ENCODE results near the gene ZFHX3.
"Not testable (repeated sequence)": the region's sequence is repeated elsewhere in the genome, so short reads cannot be mapped to it uniquely, and the experiment has no call there.

The ZFHX3 gene

GRCh38 chr16:73021866-73022495 lies 25.9 kb downstream of the ZFHX3 start:
- no peak for DNase-seq (ENCODE audit: low spot score)

DNA sequence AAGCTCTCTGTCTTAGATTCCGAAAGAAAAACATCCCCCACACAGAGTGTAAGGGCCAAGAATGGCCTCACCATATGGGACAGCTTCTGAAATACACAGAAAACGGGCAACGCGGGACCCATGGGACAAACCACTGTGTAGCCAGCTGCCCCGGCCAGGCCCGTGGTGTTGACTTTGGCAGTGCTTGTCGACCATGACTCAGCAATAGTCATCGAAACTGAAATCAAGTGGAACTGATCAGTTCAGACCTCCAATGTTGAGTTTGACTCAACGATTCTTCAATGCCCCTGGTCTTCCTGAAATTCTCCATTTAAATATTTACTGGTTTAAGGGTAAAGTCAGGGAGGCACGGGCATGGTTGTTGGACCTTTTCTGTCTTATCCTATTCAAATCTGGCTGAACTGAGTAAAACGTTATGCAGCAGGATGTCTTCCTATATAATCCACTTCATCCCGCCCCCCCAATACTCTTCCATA lies 27.5 kb downstream of the ZFHX3 start:
- peak; percentile 40 for DNase-seq (ENCODE audit: low spot score)

GRCh38 chr16:73019457-73020362 lies 28.2 kb downstream of the ZFHX3 start:
- DNase-seq (ENCODE audit: low spot score): no peak

DNA sequence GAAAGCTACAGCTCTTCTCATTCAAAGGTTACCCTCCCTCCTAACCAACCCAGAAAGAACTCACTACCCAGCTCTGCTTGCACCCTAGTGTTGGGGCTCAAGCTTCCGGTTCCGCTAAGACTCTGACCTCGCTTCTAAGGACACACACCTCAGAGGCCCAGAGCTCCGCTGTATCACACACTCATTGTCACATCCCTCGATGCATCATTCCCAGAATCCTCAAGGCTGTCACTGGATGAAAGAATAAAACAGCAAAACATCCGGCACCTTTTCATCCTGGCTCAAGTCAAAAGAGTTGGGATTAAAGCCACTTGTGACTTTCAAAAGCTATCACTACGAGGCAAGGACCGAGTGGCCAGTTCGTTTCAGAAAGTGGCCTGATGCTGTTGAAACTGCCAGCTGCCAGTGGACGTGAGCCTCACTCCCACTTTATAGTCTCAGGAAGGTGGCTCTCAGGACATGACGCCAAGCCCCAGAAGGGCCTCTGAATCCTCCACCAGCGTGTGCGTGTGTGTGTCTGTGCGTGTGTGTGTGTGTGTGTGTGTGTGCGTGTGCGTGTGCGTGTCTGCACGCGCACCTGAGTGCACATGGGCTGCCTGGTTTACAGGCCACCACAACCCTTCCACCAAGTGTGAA lies 29.0 kb downstream of the ZFHX3 start:
- DNase-seq (ENCODE audit: low spot score): no peak

- no peak for DNase-seq (ENCODE audit: low spot score)
These were observed 30.6 kb downstream of the ZFHX3 start for GRCh38 chr16:73017321-73017720.

DNA sequence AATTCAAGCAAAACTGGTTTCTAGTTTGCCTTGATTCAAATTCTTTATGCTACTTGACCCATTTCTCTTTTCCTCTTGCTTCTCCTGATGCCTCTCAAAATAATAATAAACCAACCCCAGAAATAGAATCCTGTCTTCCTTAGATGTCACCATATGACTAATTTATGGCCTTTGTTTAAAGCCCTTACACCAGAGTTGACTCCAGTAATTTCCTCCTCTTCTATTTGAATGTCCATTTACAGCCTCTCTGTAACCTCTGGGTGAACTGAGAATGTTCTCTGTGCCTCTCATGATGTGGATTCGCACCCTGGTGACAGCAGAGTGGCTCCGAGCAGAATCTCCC lies 31.5 kb downstream of the ZFHX3 start:
- peak; percentile 60 for DNase-seq (ENCODE audit: low spot score)

DNA sequence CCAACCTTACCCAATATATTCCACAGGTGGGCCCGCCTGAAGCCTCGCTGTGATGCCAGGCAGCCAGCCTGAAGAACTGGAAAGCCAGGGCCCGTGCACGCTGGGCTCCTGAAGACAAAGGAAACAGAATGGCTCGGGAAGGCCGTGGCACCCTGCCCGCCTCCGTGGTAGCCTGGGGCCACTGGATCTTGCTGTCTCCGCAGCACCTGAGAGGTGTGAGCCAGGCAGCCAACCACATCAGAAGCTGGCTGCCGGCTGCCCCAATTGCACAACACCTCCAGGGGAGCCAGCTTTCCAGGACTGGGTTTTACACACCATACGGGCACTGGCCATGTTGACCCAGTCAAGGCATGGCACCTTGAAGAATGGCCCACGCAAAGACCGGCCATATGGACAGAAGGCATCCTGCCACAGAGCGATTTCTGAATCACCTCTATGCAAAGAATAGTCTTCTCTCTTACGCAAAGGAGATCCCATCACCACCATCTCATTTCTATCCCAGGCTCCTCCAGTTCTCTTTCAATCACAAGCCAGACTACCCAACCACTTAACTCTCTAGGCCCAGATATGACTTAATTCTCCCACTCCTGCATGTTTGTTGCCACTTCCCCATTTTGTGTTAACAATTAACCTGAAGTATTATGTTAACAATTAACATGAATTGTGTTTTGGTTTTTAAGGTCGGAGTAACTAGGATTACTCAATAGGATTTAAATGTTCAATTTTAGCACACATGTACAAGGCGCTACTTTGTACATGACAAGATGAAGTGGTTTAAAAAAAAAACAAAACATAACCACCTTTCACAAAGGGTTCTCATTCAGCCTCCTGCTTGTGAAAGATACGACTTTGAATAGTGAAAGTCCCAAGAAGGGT lies 32.1 kb downstream of the ZFHX3 start:
- DNase-seq (ENCODE audit: low spot score): peak; percentile 85

GRCh38 chr16:73014768-73015167 lies 33.2 kb downstream of the ZFHX3 start:
- no peak for DNase-seq (ENCODE audit: low spot score)

DNA sequence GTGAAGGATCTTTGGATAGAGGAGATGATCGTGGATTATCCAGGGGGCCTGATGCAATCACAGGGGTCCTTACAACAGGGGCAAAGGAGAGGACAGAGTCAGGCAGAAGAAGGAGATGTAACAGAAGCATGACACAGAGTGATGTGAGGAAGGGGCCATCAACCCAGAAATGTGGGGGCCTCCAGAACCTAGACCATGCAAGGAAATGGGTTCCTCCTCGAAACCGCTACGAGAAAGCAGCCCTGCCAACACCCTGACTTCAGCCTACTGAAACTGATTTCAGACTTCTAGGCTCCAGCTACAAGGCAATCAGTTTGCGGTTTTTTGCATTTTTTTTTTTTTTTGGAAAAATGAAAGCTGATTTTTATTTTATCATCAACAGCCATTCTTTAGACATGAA lies 34.0 kb downstream of the ZFHX3 start:
- no peak for DNase-seq (ENCODE audit: low spot score)

- no peak for DNase-seq (ENCODE audit: low spot score)
These were observed 35.6 kb downstream of the ZFHX3 start for GRCh38 chr16:73012341-73012740.

DNA sequence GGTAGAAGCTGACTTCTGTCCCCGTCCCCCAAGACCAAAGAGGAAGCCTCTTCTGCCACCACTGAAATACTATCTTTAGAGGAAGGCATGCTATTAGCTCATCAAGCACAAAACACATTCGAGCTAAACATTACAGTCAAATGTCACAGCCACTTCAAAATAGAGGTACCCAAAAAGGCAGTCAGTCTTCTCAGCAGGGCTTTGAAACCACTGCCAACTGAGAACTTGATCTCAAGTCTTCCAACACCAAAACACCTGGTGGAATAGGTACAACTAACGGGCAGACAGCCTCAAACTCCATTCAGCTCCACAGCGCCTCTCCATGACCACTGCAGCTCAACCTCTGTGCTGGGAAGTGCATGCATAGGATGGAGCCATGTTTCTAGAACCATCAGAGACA lies 36.0 kb downstream of the ZFHX3 start:
- no peak for DNase-seq (ENCODE audit: low spot score)

DNA sequence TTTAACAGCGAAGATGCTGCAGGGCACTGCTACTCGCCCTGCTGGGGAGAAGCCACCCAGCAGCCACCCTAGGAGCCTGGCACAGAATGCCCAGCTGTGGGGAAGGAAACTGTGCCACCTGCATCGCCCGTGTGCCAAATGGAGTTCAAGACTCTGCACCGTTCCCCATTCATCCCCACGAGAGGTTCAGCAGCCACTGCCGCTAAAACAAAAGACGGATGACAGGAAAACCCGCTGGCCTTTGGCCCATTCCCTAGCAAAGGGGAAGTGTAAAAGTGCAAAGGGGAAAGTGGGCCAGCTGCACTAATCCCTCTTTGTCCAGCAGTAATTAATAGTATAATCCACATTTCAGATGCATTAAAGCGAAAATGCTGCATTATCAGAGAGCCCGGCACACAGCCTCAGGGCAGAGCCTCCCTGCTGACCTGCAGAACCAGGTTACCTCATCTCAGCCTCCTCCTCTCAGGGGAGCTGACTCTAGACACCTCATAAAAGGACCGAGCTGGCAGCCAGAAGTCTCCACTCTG lies 37.7 kb downstream of the ZFHX3 start:
- no peak for DNase-seq (ENCODE audit: low spot score)

DNA sequence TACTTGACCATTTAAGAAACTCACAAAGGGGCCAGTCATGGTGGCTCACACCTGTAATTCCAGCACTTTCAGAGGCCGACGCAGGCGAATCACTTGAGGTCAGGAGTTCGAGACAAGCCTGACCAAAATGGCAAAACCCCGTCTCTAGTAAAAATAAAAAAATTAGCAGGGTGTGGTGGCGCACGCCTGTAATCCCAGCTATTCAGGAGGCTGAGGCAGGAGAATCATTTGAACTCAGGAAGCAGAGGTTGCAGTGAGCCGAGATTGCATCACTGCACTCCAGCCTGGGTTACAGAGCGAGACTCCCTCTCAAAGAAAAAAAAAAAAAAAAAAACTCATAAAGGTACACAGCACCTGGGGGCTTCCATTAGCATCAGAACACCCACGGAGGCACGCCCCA lies 38.2 kb downstream of the ZFHX3 start:
- DNase-seq (ENCODE audit: low spot score): not testable (repeated sequence)

DNA sequence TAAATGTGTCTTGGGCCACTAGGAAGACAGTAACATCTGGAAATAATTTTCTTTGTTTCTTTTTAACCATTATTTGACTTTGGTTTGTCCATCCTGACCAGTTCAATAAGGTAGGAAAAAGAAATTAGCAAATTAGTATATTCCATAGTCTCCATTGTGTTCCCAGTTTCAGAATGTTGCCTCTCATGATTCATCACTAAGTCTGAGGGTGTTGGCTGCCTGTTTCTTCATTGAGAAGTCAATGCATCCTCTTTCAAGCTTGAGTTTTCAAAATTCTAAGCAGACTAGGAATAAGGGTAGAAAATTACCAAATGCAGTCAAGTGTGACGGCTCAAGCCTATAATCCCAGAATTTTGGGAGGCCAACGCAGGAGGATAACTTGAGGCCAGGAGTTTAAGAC lies 41.9 kb downstream of the ZFHX3 start:
- DNase-seq (ENCODE audit: low spot score): no peak

DNA sequence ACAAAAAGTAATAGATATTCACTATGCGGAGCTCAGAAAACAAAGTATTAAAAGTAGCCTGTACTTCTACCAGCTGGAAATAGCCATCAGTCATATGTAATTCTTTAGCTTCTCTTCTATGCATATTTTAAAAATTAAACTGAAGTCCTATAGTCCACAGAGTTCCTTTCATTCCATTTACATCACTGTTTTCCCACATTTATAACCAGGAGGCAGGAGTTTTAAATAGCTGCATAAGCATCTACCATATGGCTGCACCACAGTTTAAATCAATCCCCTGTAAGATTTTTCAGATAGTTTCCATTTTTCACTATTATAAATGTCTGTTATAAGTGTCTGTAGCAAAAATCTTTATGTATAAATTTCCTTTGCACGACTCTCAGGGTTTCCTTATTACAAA lies 45.1 kb downstream of the ZFHX3 start:
- DNase-seq (ENCODE audit: low spot score): no peak

DNA sequence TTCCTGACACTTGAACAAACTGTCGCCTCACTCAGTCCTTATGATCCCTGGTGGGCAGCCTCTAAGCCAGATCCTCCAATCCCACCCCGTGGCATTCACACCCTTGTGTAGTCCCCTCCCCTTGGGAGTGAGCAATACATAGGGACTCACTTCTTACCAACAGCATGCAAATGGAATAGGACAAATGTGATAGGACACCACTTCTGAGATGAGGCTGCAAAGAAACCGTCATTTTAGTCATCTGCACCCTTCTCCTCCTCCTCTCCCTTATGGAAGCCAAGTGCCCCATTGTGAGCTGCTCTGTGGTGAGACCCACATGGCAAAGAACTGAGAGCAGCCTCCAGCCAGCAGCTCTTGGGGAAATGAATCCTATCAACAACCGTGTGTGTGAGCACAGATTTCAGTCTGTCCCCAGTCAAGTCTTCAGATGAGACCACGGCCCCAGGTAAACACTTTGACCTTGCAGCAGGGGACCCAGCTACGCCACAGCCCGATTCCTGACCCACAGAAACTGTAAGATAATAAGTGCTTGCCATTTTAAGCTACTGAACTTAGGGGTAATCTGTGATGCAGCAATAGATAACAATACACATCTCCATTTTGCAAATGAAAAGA lies 46.9 kb downstream of the ZFHX3 start:
- DNase-seq (ENCODE audit: low spot score): no peak

GRCh38 chr16:73000020-73000906 lies 47.7 kb downstream of the ZFHX3 start:
- DNase-seq (ENCODE audit: low spot score): peak; percentile 85

DNA sequence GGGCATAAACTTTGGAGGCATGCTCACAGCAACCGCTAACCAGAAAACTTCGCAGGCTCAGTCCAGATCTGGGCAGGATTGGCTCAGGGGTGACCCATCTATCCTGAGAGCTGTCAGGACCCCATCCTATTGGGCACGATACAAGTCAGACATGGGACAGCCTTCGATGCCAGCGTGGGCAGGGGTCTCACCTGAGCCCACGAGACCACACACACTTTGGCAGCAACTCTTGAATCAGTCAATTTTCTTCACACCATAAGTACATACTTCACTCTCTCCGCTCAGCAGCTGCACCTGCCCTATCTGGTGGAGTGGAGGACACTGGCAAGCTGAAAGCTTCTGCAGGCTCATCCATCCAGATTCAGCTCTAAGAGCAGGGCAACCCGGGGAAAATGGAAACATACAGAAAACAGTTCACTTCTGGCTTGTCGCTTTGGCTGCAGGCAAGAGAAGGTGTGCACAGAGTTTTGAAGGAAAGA lies 48.3 kb downstream of the ZFHX3 start:
- no peak for DNase-seq (ENCODE audit: low spot score)

GRCh38 chr16:72997141-72997542 lies 50.8 kb downstream of the ZFHX3 start:
- no peak for DNase-seq (ENCODE audit: low spot score)
